Smooth muscle cell (in vitro differentiated cells): Measurements from ENCODE around the gene MACROD2. TPM values are rescaled to one million over a fixed set of nuclear protein-coding genes. Genes with fewer than 3 reads are reported as not detected.

ENCODE experiments used
- DNase-seq: peaks from one replicate; lab custom pipeline; 2025; ENCODE audit not compliant: unreplicated experiment; lab: John Stamatoyannopoulos, UW
- H2AFZ ChIP-seq: fragments of 200-600 bp; sonication (generic); 2 replicates; pipeline ENCODE4 v1.6.0; 2016; ENCODE audit warnings: antibody characterized with exemption, low read depth, mild to moderate bottlenecking
- H3F3A ChIP-seq: fragments of 200-600 bp; sonication (generic); 2 replicates; pipeline ENCODE4 v1.6.0; 2017; ENCODE audit warnings: antibody characterized with exemption, low read depth
- H3K27ac ChIP-seq: fragments of 200-600 bp; sonication (generic); 2 replicates; pipeline ENCODE4 v1.5.1; 2016; ENCODE audit warnings: low read depth, mild to moderate bottlenecking
- H3K27me3 ChIP-seq: fragments of 200-600 bp; sonication (generic); 2 replicates; pipeline ENCODE4 v1.6.1; 2016; ENCODE audit warnings: low read depth, mild to moderate bottlenecking
- H3K36me3 ChIP-seq: fragments of 200-600 bp; sonication (generic); 2 replicates; pipeline ENCODE4 v1.5.1; 2016; ENCODE audit warnings: low read depth
- H3K4me1 ChIP-seq: fragments of 200-600 bp; sonication (generic); 2 replicates; pipeline ENCODE4 v1.5.1; 2016; ENCODE audit warnings: low read depth
- H3K4me2 ChIP-seq: fragments of 200-600 bp; sonication (generic); 2 replicates; pipeline ENCODE4 v1.6.0; 2016; ENCODE audit warnings: mild to moderate bottlenecking
- H3K4me3 ChIP-seq: fragments of 200-600 bp; sonication (generic); 2 replicates; pipeline ENCODE4 v1.5.1; 2016; ENCODE audit warnings: mild to moderate bottlenecking
- H3K79me2 ChIP-seq: fragments of 200-600 bp; sonication (generic); 2 replicates; pipeline ENCODE4 v1.6.0; 2016; ENCODE audit warnings: low read depth, mild to moderate bottlenecking
- H3K9ac ChIP-seq: fragments of 200-600 bp; sonication (generic); 2 replicates; pipeline ENCODE4 v1.6.0; 2016; ENCODE audit warnings: low read depth
- H3K9me3 ChIP-seq: fragments of 200-600 bp; sonication (generic); replicated peaks from 2 replicates; pipeline ENCODE4 v1.5.1; 2016; ENCODE audit warnings: low read depth
- H4K20me1 ChIP-seq: fragments of 200-600 bp; sonication (generic); 2 replicates; pipeline ENCODE4 v1.6.0; 2016; ENCODE audit warnings: low read depth
- WGBS: methylation state at CpG from one replicate; pipeline ENCODE4 v1.1.7; 2016; ENCODE audit warnings: low lambda C conversion rate; 5-methylcytosine and 5-hydroxymethylcytosine counted together
- polyA plus RNA-seq: library from polyadenylated mRNA; unstranded; fragments of >200 nt; fragmentation: Nextera tagmentation; extraction: Ambion mirVana; gene quantifications from 2 replicates; pipeline ENCODE4 v1.2.1, GENCODE V29; 2016
- total RNA-seq: library from RNA; depleted of rRNA; stranded (reverse); fragments of >200 nt; gene quantifications from 2 replicates; pipeline ENCODE4 v1.2.3, GENCODE V29; 2014
- TF ChIP-seq, protein P1 (sequence below): fragments of 200-600 bp; sonication (generic); IDR thresholded peaks from 2 replicates; pipeline ENCODE4 v1.5.1; 2017; ENCODE audit warnings: borderline replicate concordance, mild to moderate bottlenecking, antibody characterized with exemption; ENCODE audit not compliant: insufficient read depth, poor library complexity, severe bottlenecking

MACROD2 gene
- total and polyA plus RNA-seq, 2 experiments from 2014 or later, result 0.04 to 0.32 TPM

DNA sequence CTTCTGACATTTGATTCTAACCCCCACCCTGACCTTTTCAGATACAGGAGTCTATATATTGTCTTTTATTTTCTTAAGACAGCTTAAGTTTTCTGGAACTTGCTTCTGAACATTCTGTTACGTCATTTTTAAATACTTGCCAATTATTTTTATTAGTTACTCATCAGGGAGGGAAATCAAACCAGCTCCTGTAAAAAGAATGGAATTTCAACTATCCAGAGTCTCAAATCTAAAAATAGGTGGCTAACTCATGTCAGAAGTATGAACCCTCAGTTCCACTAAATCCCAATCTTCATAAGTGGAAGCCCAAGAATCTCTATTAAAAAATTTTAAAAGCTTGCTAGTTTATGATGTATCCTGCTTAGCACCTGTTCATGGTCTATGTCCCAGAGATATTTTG, 1677.9 kb downstream of the MACROD2 start:
- H4K20me1 ChIP-seq, result no peaks in the 10 kb centered on the region
- no peaks in the 10 kb centered on the region for H3K4me1 ChIP-seq
- H2AFZ ChIP-seq, result no peak overlapping the region
- no peak for DNase-seq
- no peaks in the 10 kb centered on the region for H3F3A ChIP-seq
- no peaks in the 10 kb centered on the region for H3K9me3 ChIP-seq
- H3K4me3 ChIP-seq, result no peak overlapping the region
- H3K36me3 ChIP-seq, result no peaks in the 10 kb centered on the region
- TF ChIP-seq, protein P1, sequence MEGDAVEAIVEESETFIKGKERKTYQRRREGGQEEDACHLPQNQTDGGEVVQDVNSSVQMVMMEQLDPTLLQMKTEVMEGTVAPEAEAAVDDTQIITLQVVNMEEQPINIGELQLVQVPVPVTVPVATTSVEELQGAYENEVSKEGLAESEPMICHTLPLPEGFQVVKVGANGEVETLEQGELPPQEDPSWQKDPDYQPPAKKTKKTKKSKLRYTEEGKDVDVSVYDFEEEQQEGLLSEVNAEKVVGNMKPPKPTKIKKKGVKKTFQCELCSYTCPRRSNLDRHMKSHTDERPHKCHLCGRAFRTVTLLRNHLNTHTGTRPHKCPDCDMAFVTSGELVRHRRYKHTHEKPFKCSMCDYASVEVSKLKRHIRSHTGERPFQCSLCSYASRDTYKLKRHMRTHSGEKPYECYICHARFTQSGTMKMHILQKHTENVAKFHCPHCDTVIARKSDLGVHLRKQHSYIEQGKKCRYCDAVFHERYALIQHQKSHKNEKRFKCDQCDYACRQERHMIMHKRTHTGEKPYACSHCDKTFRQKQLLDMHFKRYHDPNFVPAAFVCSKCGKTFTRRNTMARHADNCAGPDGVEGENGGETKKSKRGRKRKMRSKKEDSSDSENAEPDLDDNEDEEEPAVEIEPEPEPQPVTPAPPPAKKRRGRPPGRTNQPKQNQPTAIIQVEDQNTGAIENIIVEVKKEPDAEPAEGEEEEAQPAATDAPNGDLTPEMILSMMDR, result no peak
- no peak overlapping the region for H3K4me2 ChIP-seq
- H3K79me2 ChIP-seq, result no peaks in the 10 kb centered on the region
- WGBS, result 62% methylated on average over 1 of the region's 1 CpG
- no peak overlapping the region for H3K27ac ChIP-seq
- no peaks in the 10 kb centered on the region for H3K27me3 ChIP-seq
- H3K9ac ChIP-seq, result no peak overlapping the region

DNA sequence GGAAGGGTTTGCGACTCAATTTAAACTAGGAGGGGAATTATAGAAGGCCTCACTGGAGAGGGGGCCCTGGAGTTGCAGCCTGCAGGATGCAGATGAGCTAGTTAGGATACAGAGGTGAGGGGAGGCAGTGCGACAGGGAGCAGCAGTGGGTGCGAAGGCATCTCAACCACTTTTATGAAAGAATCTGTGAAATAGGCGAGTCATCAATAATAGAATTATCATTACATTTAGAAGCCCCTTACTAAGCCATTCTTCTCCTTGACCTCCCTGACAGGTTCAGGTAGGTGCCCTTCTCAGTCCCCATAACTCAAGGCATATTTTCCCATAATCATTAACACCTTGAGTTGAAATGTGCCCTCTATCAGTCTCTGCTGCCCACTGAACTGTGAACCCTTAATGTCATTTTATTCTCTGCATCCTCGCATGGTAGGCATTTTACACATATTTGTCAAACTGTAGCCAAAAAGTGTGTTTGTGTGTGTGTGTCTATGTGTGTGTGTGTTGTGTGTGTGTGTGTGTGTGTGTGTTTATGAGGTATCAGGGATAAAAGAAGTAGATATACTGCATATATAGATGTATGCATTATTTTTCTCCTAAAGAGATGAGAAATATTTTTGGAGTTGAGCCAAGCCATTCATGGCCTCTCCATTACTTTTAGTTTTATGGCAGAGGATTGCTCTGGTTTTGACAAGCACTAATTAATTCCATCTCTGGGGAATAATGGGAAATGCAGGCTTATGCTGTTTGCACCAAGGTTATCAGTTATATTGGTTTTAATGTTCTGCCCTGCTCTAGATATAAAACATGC, 1679.1 kb downstream of the MACROD2 start:
- H3K27me3 ChIP-seq, result no peaks in the 10 kb centered on the region
- DNase-seq, result no peak
- WGBS, result 95% methylated on average over 5 of the region's 5 CpGs
- TF ChIP-seq, protein P1, result no peak
- H3K36me3 ChIP-seq, result no peaks in the 10 kb centered on the region
- no peaks in the 10 kb centered on the region for H3K79me2 ChIP-seq
- no peak overlapping the region for H3K27ac ChIP-seq
- no peak overlapping the region for H3K9ac ChIP-seq
- no peak overlapping the region for H2AFZ ChIP-seq
- no peak overlapping the region for H3K4me3 ChIP-seq
- no peaks in the 10 kb centered on the region for H3K9me3 ChIP-seq
- no peak overlapping the region for H3K4me2 ChIP-seq
- no peaks in the 10 kb centered on the region for H3F3A ChIP-seq
- no peaks in the 10 kb centered on the region for H3K4me1 ChIP-seq
- H4K20me1 ChIP-seq, result no peaks in the 10 kb centered on the region

DNA sequence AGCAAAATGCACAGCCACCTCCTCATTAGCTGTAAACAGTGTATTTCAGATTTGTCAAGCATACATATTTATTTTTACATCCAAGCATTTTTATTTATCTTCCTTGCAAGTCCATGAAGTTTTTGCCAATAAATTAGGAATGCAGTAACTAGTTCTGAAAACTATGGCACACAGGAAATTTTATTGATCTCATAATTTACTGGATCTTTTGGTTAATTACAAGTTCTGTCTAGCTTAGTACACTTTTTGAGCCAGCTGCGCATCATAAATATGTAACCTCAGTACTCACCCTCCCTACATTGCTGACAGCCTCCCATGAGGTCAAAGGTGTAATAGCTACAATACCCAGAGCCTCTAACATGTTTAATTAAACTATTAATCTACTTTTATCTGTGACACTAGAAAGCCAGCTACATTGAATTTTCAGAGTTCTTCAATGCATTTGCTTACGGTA, 1679.8 kb downstream of the MACROD2 start:
- DNase-seq, result no peak
- Histone ChIP-seq H4K20me1 (no peaks in the 10 kb centered on the region), H3K9me3 (no peaks in the 10 kb centered on the region), H3K4me2 (no peak overlapping the region), H3K79me2 (no peaks in the 10 kb centered on the region), H3F3A (no peaks in the 10 kb centered on the region), H2AFZ (no peak overlapping the region), H3K4me3 (no peak overlapping the region), H3K27ac (no peak overlapping the region), H3K36me3 (no peaks in the 10 kb centered on the region), H3K27me3 (no peaks in the 10 kb centered on the region), H3K4me1 (no peaks in the 10 kb centered on the region), H3K9ac (no peak overlapping the region)
- 94% methylated on average over 2 of the region's 2 CpGs for WGBS
- TF ChIP-seq, protein P1, result no peak
